ENCODE results near the gene PLCXD3.

Gene PLCXD3

DNA sequence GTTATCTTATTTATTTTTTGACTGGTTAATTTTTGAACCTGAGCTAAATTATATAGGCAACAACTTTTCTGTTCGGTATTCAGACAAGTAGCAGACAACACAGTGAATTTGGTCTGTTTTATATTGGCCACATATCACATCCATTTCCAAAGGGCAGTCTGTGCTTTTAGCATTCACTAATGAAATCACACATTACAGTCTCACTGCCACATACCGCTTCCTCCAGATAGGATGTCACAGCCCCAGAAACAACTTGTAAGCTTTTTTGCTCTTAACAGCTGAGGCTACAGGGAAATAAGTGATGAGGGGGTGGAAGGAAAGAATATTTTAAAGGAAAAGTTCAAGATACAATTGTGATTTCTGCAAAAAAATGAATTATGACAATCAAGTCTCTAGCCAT lies 140.6 kb downstream of the PLCXD3 start:
- H3K4me3 ChIP-seq (replicated peaks in 1 of 2; ENCODE audit: low read depth in 2 of 2, low read length in 2 of 2): no peak overlapping the region
- no peak for DNase-seq (ENCODE audit: low read depth in 2 of 2)
- TF ChIP-seq CTCF (IDR thresholded peaks at IDR 0.05; ENCODE audit: low read depth, low read length): no peak

DNA sequence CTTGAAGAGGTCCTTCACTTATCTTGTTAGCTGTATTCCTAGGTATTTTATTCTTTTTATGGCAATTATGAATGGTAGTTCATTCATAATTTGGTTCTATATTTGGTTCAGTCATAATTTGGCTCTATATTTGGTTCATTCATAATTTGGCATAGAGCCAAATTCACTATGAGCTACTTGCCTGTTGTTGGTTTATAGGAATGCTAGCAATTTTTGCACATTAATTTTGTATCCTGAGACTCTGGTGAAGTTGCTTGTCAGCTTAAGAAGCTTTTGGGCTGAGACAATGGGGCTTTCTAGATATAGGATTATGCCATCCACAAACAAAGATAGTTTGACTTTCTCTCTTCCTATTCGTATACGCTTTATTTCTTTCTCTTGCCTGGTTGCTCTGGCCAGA lies 142.2 kb downstream of the PLCXD3 start:
- no peak for TF ChIP-seq CTCF (IDR thresholded peaks at IDR 0.05; ENCODE audit: low read depth, low read length)

DNA sequence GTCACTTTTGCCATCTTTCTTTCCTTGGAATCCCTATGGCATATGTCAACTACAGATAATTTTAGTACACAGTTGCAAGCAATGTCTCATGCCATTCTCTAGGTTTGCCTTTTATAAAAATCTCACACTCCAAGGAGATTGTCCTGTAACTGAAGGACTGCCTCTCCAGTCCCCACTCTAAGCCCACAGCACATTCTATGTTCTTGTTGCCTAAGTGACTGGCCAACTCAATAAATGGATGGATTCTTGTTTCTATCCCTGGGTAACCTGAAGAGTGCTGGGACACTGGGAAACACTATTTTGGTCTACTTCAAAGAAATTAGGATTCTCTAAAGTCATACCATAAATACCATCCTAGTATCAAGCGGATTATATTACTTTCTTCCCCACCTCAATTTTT lies 145.0 kb downstream of the PLCXD3 start:
- no peak for DNase-seq (ENCODE audit: low read depth in 2 of 2)
- TF ChIP-seq CTCF (IDR thresholded peaks at IDR 0.05; ENCODE audit: low read depth, low read length): no peak
- no peak overlapping the region for H3K4me3 ChIP-seq (replicated peaks in 1 of 2; ENCODE audit: low read depth in 2 of 2, low read length in 2 of 2)

More for the DNA sequence above, 142.2 kb downstream of the PLCXD3 start:
- peak; percentile 46 to 64 for DNase-seq (ENCODE audit: low read depth in 2 of 2)
- no peak overlapping the region for H3K4me3 ChIP-seq (replicated peaks in 1 of 2; ENCODE audit: low read depth in 2 of 2, low read length in 2 of 2)

- H3K4me3 ChIP-seq (replicated peaks in 1 of 2; ENCODE audit: low read depth in 2 of 2, low read length in 2 of 2): no peak overlapping the region
- no peak for DNase-seq (ENCODE audit: low read depth in 2 of 2)
- no peak for TF ChIP-seq CTCF (IDR thresholded peaks at IDR 0.05; ENCODE audit: low read depth, low read length)
Measured at GRCh38 chr5:41364346-41364745, 146.1 kb downstream of the PLCXD3 start.

GRCh38 chr5:41363343-41363986 lies 146.9 kb downstream of the PLCXD3 start:
- H3K4me3 ChIP-seq (replicated peaks in 1 of 2; ENCODE audit: low read depth in 2 of 2, low read length in 2 of 2): no peak overlapping the region
- TF ChIP-seq CTCF (IDR thresholded peaks at IDR 0.05; ENCODE audit: low read depth, low read length): no peak
- no peak for DNase-seq (ENCODE audit: low read depth in 2 of 2)

DNA sequence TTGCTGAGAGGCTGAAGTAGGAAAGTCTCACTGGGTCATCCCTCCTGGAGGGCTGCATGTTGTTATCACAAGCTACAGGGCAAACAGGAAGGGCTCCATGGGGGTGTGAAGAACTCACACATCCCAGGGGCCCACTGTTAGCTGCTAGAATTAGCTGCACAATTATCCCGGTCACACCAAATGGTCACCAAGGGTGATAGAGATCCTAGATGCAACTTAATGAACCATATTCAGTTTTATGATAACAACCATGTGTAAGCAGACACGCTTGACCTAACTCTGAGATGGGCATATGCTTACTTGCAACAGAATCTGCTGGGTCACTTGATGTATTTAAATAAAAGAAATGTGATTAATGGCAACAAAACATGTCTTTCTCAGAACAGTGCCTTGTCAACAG lies 153.6 kb downstream of the PLCXD3 start:
- H3K4me3 ChIP-seq (replicated peaks in 1 of 2; ENCODE audit: low read depth in 2 of 2, low read length in 2 of 2): no peak overlapping the region
- TF ChIP-seq CTCF (IDR thresholded peaks at IDR 0.05; ENCODE audit: low read depth, low read length): no peak
- no peak for DNase-seq (ENCODE audit: low read depth in 2 of 2)

DNA sequence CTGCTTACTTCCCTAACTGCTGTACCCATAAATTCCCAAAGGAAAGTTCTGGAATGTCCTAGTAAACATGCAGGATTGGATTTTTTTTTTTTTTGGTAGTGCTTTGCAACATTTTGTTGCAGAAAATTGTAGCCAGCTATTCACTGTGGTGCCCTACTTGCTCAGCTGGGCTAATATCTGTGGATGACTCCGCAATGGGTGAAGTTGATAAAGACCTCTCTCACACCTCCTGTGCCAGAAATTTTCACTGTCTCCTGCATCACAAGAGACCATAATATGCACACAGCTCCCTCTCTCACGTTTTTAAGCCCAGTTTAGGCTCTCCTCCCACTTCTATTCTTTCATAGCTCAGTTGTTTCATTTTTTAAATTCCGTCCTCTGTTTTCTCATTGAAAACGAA lies 160.6 kb downstream of the PLCXD3 start:
- no peak overlapping the region for H3K4me3 ChIP-seq (replicated peaks in 1 of 2; ENCODE audit: low read depth in 2 of 2, low read length in 2 of 2)
- no peak for DNase-seq (ENCODE audit: low read depth in 2 of 2)
- no peak for TF ChIP-seq CTCF (IDR thresholded peaks at IDR 0.05; ENCODE audit: low read depth, low read length)
